GM12891 (cell line): ENCODE measurements around the gene NXN.

Source experiments
- PAX5 ChIP-seq: IDR thresholded peaks from 2 replicates; pipeline ENCODE4 v1.6.1; 2011; ENCODE audit warnings: low read length, moderate library complexity, mild to moderate bottlenecking; ENCODE audit not compliant: insufficient read depth, severe bottlenecking
- POLR2A ChIP-seq: IDR thresholded peaks from 2 replicates; pipeline ENCODE4 v1.6.1; 2011; ENCODE audit warnings: low read depth, low read length, control low read depth
- POLR2AphosphoS5 ChIP-seq: IDR thresholded peaks from 2 replicates; pipeline ENCODE4 v1.6.1; 2011; ENCODE audit warnings: low read depth, low read length, control low read depth
- TAF1 ChIP-seq: IDR thresholded peaks from 2 replicates; pipeline ENCODE4 v1.6.1; 2011; ENCODE audit warnings: low read depth, low read length, control low read depth

DNA sequence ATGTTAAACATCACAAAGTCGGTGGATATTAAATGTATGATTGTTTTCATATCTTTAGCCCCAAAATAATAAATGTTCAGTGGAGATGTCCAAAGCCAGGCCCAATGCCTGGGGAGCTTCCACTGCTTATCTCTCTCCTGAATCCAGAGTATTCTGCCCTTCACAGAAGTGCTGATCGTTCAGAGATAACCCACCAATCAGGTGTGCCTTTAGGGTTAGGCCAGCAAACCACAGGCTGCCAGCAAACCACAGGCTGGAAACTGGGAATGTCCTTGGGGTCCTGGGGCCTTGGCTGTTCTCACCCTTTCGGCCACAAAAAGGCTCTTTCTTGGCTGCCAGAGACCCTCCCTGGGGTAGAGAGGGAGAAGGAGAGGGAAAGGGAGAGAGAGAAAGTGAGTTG, 33.9 kb downstream of the NXN start:
- TF ChIP-seq POLR2A (no peak), TAF1 (no peak), POLR2AphosphoS5 (no peak), PAX5 (no peak)
